Left renal pelvis (tissue), 4 donors: Measurements from ENCODE around the gene NBPF15. TPM values are rescaled to one million over a fixed set of nuclear protein-coding genes. Genes with fewer than 3 reads are reported as not detected.
"Not testable (repeated sequence)": the region's sequence is repeated elsewhere in the genome, so short reads cannot be mapped to it uniquely, and the experiment has no call there.

ENCODE experiments used
- DNase-seq, 4 donors: peaks; one replicate each; pipeline ENCODE4 v3.0.0-alpha.2; 2013; ENCODE audit warnings: low read depth in 4 of 4, low spot score in 3 of 4
- polyA plus RNA-seq, 4 donors: library from polyadenylated mRNA; unstranded; fragments of 120-200 nt; gene quantifications; one replicate each; pipeline ENCODE4 v1.2.1, GENCODE V29; 2013; ENCODE audit not compliant: insufficient read length in 4 of 4

Gene NBPF15, protein sequence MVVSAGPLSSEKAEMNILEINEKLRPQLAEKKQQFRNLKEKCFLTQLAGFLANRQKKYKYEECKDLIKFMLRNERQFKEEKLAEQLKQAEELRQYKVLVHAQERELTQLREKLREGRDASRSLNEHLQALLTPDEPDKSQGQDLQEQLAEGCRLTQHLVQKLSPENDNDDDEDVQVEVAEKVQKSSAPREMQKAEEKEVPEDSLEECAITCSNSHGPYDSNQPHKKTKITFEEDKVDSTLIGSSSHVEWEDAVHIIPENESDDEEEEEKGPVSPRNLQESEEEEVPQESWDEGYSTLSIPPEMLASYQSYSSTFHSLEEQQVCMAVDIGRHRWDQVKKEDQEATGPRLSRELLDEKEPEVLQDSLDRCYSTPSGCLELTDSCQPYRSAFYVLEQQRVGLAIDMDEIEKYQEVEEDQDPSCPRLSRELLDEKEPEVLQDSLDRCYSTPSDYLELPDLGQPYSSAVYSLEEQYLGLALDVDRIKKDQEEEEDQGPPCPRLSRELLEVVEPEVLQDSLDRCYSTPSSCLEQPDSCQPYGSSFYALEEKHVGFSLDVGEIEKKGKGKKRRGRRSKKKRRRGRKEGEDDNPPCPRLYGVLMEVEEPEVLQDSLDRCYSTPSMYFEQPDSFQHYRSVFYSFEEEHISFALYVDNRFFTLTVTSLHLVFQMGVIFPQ
- 10 to 100 TPM; 65.4 to 84.2 (median 77.8) TPM for polyA plus RNA-seq

DNA sequence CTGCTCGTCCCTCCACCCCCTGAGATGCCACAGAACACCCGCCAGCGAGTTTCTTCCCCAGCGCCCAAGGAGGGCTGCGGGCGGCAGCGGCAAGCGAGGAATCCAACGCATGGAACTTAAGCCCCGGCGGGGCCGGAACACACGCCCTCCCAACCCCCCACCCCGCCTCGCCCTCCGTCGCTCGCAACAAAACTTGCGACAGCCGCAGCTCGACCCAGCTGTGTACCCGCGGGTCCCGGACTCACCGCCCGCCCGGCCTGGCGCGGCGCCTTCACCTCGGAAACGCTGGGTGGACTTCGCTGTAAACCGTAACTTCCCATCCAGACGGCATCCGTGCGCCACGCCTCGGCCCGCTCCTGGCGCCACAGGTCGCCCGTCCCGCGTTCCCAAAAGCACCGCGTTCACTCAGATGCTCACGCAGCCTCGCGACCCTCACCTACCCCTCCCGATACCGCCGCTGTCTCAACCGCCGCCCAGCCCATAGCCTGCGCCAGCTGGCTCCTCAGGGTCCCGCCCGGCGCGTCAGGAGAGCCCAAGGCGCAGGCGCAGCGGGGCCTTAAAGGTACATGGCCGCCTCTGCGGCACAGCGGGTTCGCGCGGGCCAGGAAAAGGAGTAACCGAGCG is at the start of gene NBPF15:
Gene NBPF15 (minus strand): TSS at position 534 of the 624 bp plus-strand sequence. CDS start 21,666 bp downstream, outside the sequence.
- peak; percentile 5 to 38 (median 26) for DNase-seq

DNA sequence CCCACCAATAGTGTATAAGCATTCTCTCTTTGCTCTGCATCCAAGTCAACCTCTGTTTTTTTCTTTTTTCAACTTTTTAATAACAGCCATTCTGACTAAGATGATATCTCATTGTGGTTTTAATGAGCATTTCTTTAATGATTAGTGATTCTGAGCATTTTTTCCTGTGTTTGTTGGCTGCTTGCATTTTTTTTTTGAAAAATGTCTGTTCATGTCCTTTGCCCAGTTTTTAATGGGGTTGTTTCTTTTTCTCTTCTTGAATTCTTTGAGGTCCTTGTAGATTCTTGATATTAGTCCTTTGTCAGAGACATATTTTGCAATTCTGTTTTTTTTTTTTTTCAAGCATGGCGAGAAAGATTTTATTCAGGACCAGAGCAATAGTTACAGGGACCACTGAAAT is 35.0 kb upstream of the NBPF15 start:
- DNase-seq, result not testable (repeated sequence)

DNA sequence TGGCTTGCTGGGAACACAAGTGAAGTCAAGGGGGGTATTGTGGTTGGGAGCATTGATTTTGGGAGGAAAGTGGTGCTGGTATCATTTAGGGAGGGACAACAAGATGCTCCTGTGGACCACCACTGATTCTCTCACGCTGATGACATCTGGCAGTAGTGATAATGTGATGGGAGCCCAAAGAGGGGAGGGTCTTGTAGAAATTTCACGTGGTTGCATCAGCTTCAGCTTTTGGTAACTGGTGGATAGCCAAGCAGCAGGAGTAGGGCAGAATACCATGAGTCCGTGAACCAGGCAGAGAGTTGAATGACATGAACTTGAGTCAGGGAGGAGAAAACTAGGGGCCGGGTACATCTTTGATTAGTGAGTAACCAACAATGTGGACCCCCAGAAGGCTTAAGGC is 32.7 kb upstream of the NBPF15 start:
- DNase-seq, result not testable (repeated sequence)

DNA sequence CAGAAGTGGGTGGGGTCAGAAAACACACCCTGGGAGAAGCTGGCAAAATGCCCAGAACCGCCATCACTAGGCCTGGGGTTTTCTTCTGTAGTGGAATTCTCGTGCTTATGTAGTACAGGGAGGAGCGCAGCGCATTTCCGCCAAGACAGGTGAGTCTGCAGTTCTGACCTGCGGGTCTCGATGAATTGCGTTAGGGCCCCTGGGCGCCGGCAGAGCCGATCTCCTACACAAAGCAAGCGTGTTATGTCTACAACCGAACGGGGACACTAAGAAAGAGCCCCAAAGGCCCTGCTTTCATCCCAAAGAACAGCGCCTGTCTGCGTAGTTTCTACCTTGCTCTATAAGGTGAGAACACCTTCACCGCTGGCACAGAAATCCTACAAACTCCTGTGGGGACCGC is 28.9 kb upstream of the NBPF15 start:
- not testable (repeated sequence) for DNase-seq

DNA sequence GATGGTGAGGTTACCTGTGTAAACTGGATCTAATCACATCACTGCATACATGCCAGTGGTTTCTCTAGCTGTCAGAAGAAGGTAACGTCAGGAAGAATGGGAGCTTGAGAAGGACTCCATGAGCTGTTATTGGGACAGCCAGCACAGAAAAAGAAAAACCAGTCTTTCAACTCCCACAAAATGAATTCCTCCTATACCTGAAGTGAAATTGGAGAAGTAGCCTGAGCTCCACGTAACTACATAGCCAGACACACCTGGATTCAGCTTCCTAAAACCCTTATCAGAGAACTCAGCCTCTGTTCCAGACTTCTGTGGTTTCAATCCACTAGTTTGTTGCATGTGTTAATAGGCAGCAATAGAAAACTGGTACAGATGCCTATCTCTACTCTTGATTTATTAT is 25.5 kb upstream of the NBPF15 start:
- not testable (repeated sequence) for DNase-seq

DNA sequence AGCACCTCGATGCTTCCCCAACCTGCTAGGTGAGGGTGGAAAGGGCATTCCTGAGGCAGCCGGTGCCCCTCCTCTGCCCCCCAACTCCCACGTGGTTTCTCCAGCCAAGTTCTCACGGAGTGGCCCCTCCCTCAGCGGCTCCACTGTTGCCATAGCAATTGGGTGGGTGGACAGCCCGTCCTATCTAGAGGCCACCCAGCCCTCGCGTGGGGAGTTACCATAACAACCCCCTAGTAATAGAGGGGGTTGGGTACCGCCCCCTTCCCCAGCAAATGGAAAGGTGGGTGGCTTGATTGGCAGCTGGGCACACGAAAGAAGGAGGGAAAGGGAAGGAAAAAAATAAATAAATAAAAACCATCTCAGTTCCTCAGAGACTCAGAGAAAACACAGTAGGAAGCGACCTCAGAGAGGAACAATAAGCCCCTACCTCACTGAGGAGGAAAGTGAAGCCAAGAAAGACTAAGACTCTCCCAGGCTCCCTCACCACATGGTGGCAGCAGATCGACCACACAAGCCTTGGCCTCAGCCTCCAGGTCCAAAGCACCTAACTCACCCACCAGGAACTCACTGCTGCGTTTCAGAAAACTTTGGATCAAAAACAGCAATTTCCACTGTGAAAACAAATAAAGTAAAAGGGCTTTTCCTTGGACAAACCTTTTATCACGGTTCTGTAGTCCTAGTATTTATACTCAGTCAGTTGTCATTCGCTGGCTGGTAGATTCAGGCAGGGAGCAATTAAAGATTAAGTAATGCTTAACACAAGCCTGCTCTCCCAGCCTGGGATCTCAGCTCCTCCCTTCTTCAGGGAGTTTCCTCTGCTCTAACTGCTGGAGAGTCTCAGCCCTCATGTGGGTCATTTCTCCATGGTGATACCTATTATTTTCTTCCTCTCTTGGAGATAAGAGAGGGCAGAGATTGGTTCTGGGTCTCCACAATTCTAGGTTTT is 23.9 kb upstream of the NBPF15 start:
- DNase-seq, result not testable (repeated sequence)

DNA sequence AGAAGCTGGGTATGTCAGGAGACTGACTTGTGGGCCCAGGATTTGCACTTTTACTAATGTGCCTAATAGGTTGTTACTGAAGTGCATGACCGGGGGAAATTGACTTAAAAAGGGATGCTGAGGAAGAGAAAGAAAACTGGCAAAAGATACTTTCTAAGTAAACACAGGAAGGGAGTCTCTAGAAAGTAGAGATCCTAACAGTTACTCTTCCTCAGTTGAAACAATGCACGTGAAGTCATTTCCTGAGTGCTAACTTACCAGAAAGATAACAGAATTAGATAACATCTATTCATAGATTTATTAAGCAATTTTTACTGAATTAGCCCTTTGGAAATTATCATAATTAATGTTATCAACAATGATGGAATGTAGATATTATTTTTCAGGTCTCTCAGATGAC is 12.4 kb upstream of the NBPF15 start:
- not testable (repeated sequence) for DNase-seq

DNA sequence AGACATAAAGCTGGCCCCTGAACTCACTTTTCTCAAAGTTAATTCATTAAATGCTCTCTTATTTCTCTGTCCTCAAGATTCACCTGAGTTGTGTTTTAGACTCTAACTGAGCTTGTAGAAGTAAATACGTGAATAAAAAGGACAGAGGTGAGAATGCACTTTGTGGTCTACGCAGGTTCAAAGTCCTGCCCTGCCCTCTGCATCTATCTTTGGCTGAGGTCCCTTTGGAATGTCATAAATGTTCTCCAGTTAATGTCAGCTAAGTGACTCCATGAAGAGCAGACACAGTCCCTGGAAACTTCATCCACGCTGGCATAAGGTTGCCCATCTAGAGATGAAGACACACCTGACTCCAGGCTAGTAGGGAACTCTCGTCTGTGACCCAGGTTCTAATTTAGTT is 10.0 kb upstream of the NBPF15 start:
- DNase-seq, result not testable (repeated sequence)

DNA sequence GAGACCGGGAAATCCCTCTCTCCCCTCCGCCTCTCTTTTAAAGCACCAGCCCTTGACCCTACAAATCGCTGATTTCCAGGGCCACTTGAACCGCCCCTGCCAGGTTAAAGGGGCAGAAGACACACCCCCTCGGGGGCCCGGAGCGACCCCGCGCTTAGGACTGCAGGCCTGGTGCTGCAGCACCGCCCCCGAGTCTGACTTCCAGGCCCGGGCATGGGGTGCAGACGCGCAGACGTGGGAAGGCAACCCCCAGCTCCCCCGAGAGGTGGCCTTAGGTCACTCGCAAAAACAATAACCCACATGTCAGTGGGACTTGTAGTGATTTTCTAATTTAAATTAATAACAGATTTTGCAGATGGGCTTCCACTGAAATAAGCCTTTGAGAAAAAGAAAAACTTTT is 309 bp upstream of the NBPF15 start:
- DNase-seq, result not testable (repeated sequence)

DNA sequence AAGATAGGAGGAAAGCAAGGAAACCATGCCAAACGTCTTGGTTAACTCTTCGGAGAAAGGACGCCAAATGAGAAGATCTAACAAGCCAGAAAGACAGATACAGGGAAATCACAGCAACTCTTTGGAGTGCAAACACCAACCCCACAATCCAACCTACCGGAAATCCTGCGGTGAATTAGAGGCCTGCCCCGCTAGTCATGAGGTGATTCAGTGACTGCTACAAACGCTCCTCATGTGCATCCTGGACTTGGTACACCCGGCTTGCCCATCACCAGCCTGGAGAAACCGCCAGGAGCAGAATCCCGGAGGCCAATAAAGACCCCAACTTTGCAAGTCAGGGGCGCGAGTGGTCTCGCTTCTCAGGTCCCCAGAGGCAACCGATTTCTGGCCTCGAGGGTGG is 783 bp downstream of the NBPF15 start:
- DNase-seq, result not testable (repeated sequence)

DNA sequence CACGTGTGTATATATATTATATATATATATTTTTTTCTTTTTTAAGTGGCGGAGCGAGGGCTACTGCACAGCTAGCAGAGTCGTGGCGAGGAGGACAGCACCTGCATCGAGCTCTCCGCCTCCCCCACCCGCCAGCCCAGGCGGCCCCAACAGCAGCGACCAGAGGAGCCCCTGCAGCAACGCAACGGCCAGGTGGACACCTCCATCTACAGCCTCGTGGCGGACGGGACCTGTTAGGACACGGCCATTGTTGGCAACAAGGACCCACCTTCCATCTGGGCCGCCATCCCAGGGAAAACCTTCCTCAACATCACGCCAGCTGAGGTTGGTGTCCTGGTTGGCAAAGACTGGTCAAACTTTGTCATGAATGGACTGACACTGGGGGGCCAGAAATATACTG is 19.1 kb downstream of the NBPF15 start:
- not testable (repeated sequence) for DNase-seq

DNA sequence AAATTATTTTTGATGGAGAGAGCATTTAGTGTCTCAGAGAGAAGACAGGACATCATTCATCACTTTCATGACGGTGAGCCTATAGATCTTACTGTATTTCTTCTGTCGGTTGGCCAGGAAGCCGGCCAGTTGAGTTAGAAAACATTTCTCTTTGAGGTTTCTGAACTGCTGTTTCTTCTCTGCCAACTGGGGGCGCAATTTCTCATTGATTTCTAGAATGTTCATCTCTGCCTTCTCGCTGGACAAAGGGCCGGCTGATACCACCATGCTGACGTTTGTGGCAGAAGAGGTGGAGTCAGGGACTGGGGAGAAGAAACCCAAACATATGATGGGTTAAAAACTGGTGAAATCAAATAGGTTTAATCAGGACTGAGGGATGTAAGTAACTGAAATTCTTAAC is 21.7 kb downstream of the NBPF15 start:
- not testable (repeated sequence) for DNase-seq

DNA sequence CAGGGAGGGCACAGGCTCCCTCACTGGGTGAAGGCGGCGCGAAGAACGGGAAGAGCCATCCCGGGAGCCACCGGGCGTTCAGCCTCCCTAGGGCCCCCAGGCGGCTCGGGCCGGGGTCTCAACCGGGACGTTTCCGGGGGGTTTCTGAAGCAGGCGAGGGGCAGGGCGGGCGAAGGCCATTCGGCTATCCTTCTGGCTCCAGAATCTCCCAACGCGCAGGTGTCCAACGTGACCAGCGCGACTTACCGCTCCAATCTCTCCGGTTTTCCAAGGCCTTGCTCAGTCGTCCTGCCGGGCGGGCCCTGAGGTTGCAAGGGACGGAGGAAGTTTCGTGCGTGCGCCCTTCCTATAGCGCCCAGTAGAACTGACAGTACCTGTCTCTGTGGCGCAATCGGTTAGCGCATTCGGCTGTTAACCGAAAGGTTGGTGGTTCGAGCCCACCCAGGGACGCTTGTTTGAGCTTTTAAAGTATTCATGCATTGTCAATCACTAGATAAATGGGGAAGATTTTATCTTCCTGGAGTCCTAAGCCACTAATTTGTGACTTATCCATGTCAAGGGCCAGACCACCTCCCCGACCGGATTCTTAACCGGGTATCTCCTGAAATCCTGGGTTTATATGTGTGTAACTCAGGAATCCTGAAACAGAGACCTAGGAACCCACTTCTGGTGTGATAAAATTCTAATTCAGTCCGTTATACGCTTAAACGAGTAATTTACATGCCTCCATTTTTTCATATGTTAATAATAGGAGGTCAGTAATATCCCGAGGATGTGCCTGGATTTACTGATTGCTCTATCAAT is 42.4 kb downstream of the NBPF15 start:
- DNase-seq, result peak; percentile 2 to 12 (median 12)

DNA sequence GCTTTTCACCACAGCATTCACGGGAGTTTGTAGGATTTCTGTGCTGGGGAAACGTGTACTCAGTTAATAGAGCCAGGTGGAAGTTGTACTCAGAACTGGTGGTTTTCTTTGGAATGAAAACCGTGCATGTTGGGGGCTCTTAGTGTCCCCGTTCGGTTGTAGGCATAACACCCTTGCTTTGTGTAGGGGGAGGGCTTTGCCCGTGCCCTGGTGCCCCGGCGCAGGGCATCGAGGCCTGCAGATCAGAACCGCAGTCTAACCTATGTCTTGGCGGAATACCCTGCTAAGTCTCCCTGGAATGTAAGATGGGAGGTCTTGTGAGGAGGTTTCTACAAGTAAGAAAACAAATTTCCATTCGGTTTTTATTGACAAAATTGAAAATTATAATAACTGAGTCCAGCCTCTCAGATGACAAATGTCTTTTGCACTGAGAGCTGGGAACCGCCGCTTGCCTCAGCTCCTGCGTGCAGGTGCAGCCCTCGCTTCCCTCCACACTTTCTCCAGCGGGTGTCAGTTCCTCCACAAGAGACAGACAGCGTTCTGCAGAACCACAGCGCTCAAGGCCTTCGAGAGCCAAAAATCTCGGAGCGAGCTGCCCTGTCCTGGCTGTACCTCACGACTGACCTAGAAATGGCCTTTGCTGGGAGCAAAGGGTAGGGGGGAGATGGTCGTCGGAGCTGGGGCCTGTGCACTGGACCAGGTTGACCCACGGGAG is 47.9 kb downstream of the NBPF15 start:
- DNase-seq, result not testable (repeated sequence)

DNA sequence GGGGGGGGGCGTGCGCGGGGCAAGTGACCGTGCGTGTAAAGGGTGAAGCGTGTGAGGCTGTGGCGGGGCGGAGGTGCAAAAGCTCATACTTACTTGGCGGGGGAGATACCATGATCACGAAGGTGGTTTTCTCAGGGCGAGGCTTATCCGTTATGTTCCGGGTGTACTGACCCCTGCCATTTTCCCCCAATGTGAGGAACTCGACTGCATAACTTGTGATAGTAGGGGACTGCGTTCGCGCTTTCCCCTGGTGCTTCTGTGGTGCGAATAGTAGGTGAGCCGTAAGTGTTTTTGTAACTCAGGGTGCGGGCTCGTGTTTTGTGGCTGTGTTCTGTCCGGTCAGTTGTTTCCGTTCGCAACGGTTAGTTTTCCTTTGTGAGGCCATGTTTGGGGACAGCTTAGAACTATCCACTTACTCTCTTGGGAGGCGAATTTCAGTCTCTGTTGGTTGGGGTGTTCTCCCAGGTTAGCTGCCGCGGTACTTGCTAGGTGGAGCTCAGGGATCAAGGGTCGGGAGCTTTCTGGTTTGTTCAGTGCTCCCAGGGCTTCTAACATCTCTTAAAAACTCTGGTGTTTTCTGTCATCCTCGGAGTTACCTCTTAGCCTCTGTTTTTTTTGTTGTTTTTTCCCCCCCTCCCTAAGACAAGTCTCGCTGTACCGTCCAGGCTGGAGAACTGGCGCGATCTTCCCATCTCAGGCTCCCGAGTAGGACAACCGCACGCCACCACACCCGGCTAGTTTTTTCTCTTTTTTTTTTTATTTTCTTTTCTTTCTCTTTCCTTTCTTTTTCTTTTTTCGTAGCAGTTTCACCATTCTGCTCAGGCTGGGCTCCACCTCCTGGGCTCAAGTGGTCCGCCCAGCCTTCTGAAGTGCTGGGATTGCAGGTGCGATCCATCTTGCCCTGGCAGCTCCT is 48.7 kb downstream of the NBPF15 start:
- DNase-seq, result peak; percentile 74 to 89 (median 84)

DNA sequence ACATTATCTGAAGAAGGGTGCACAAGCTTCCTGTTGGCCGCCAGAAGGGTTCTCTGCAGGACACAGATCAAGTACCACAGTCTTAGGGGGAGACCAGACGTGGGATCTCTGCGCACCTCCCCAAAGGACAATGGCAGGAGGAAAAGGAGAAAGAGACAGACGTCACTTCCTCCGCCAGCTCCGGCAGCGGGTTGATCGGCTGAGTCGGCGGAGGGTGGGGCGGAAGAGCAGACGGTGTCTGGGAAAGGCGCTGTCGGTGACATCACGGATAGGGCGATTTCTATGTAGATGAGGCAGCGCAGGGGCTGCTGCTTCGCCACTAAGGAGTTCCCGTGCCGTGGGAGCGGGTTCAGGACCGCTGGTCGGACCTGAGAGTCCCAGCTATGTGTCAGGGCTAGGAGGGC is 49.4 kb downstream of the NBPF15 start:
- peak; percentile 14 to 58 (median 45) for DNase-seq

DNA sequence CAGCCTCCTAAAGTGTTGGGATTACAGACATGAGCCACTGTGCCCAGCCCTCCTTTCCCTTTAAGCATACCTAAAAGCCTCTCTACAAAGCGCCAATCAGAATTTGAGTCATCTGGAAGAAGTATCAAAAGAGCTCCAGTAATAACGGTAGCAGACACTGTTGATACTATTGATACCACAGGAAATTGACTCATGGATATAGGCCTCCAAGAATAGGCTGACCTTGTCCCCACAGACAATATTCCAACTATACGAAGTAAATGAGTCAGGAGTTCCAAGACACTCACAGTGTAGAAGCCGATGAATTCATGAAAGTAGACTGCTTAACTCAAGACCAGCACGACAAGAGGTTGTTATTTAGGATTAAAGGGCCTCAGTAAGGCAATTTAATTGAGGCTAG is 58.7 kb downstream of the NBPF15 start:
- DNase-seq, result not testable (repeated sequence)

DNA sequence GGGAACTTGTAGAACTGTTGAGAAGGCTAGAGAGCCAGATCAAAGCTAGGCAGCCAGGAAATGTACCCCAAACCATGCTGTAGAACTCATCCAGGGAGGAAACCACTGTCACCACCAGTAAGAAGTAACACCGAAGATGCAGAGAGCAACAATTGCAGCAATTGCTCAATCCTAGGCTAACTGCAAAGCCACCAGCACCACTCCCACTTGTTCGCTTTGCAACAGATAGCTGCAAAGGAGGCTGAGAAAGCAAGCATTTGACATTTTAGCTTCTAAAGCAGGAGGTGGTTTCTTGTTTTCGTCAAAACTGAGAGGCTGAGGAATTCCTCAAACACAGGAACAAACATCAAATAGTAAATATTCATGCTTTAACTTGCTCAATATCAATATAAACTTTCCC is 89.8 kb downstream of the NBPF15 start:
- not testable (repeated sequence) for DNase-seq
